Stomach (tissue), 4 donors: ENCODE results near the gene EXOC4.

ENCODE experiments used
- POLR2A ChIP-seq, 4 donors: fragments of 450-650 bp; IDR thresholded peaks; one replicate each; pipeline ENCODE4 v1.6.1; 2016; ENCODE audit warnings: antibody characterized with exemption in 4 of 4, control low read depth in 2 of 4, mild to moderate bottlenecking in 1 of 4, moderate library complexity in 1 of 4
- POLR2AphosphoS5 ChIP-seq, 3 donors: sonication (generic); formaldehyde crosslinking; IDR thresholded peaks; one replicate each; pipeline ENCODE4 v1.6.1; 2016; ENCODE audit warnings: antibody characterized with exemption in 3 of 3
- TF ChIP-seq, protein P1 (sequence below), 7 experiments: fragments of 450-650 bp in 4 of 7; fragments of 200-600 bp in 3 of 7; sonication (generic) in 3 of 7; IDR thresholded peaks; one replicate each; pipeline ENCODE4 v1.5.1; 2016 to 2019; ENCODE audit warnings: antibody characterized with exemption in 7 of 7, control low read depth in 2 of 7, mild to moderate bottlenecking in 1 of 7

GRCh38 chr7:133698127-133698526, 445.2 kb downstream of the EXOC4 start:
- TF ChIP-seq, protein P1, sequence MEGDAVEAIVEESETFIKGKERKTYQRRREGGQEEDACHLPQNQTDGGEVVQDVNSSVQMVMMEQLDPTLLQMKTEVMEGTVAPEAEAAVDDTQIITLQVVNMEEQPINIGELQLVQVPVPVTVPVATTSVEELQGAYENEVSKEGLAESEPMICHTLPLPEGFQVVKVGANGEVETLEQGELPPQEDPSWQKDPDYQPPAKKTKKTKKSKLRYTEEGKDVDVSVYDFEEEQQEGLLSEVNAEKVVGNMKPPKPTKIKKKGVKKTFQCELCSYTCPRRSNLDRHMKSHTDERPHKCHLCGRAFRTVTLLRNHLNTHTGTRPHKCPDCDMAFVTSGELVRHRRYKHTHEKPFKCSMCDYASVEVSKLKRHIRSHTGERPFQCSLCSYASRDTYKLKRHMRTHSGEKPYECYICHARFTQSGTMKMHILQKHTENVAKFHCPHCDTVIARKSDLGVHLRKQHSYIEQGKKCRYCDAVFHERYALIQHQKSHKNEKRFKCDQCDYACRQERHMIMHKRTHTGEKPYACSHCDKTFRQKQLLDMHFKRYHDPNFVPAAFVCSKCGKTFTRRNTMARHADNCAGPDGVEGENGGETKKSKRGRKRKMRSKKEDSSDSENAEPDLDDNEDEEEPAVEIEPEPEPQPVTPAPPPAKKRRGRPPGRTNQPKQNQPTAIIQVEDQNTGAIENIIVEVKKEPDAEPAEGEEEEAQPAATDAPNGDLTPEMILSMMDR (IDR thresholded peaks at IDR 0.05) = no peak
- TF ChIP-seq POLR2AphosphoS5 (IDR thresholded peaks at IDR 0.05) = no peak
- TF ChIP-seq POLR2A (IDR thresholded peaks at IDR 0.05) = no peak
